ENCODE measurements around the gene EML1.

EML1 gene

GRCh38 chr14:99880651-99881420, 87.6 kb downstream of the EML1 start:
- DNase-seq (ENCODE audit: low read depth): no peak
- TF ChIP-seq MYC (IDR thresholded peaks at IDR 0.05; ENCODE audit: low read depth, low read length) (no peak), CTCF (IDR thresholded peaks at IDR 0.05; ENCODE audit: low read depth, low read length) (no peak), MAX (IDR thresholded peaks at IDR 0.05; ENCODE audit: low read depth, low read length) (no peak), POLR2A (IDR thresholded peaks at IDR 0.05; ENCODE audit: extremely low read depth, insufficient read length) (no peak)
- H3K4me3 ChIP-seq (ENCODE audit: low read depth, low read length): no peak overlapping the region

- TF ChIP-seq MYC (IDR thresholded peaks at IDR 0.05; ENCODE audit: low read depth, low read length): no peak
- TF ChIP-seq MAX (IDR thresholded peaks at IDR 0.05; ENCODE audit: low read depth, low read length): no peak
- no peak for TF ChIP-seq POLR2A (IDR thresholded peaks at IDR 0.05; ENCODE audit: extremely low read depth, insufficient read length)
- TF ChIP-seq CTCF (IDR thresholded peaks at IDR 0.05; ENCODE audit: low read depth, low read length): no peak
- DNase-seq (ENCODE audit: low read depth): no peak
- no peak overlapping the region for H3K4me3 ChIP-seq (ENCODE audit: low read depth, low read length)
Observed at GRCh38 chr14:99883866-99884650, 90.8 kb downstream of the EML1 start.

- DNase-seq (ENCODE audit: low read depth): peak; percentile 63
- TF ChIP-seq CTCF (IDR thresholded peaks at IDR 0.05; ENCODE audit: low read depth, low read length) (peak; percentile 35), MYC (IDR thresholded peaks at IDR 0.05; ENCODE audit: low read depth, low read length) (no peak)
- H3K4me3 ChIP-seq (ENCODE audit: low read depth, low read length): no peak overlapping the region
Observed at GRCh38 chr14:99884834-99885648, 91.8 kb downstream of the EML1 start.

- no peak overlapping the region for H3K4me3 ChIP-seq (ENCODE audit: low read depth, low read length)
- TF ChIP-seq MAX (IDR thresholded peaks at IDR 0.05; ENCODE audit: low read depth, low read length) (no peak), CTCF (IDR thresholded peaks at IDR 0.05; ENCODE audit: low read depth, low read length) (no peak), MYC (IDR thresholded peaks at IDR 0.05; ENCODE audit: low read depth, low read length) (no peak), POLR2A (IDR thresholded peaks at IDR 0.05; ENCODE audit: extremely low read depth, insufficient read length) (no peak)
- no peak for DNase-seq (ENCODE audit: low read depth)
Observed at GRCh38 chr14:99885649-99885958, 92.4 kb downstream of the EML1 start.

GRCh38 chr14:99887407-99887806, 94.2 kb downstream of the EML1 start:
- no peak overlapping the region for H3K4me3 ChIP-seq (ENCODE audit: low read depth, low read length)
- DNase-seq (ENCODE audit: low read depth): no peak
- TF ChIP-seq POLR2A (IDR thresholded peaks at IDR 0.05; ENCODE audit: extremely low read depth, insufficient read length): no peak
- no peak for TF ChIP-seq MYC (IDR thresholded peaks at IDR 0.05; ENCODE audit: low read depth, low read length)
- no peak for TF ChIP-seq CTCF (IDR thresholded peaks at IDR 0.05; ENCODE audit: low read depth, low read length)
- no peak for TF ChIP-seq MAX (IDR thresholded peaks at IDR 0.05; ENCODE audit: low read depth, low read length)

Measured in NB4 (cell line).